K562 (cell line): Measurements from ENCODE around the gene NOSIP. TPM values are rescaled to one million over a fixed set of nuclear protein-coding genes. Genes with fewer than 3 reads are reported as not detected.

ENCODE experiments used
- ATAC-seq: fragments of 200-7000 bp; cut with Tn5 transposase; 3 replicates; pipeline ENCODE4 v1.9.1; 2020; ENCODE audit warnings: moderate library complexity
- BruUV-seq: library from RNA; stranded (reverse); fragments of 400-500 nt; replicated peaks from 2 replicates; lab custom pipeline; 2021; lab: Mats Ljungman, UMichigan
- CTCF ChIA-PET: fragments of 300-600 bp; formaldehyde crosslinking; extraction: SDS; loops from one replicate; lab custom pipeline; 2021; ENCODE audit warnings: low intra/inter-chr PET ratio; lab: Yijun Ruan, JAX
- POLR2A ChIA-PET: fragments of 300-600, 350-650 bp; sonication (Branson Sonifier 250); formaldehyde crosslinking; extraction: SDS; loops from one replicate; lab custom pipeline; 2021; ENCODE audit warnings: antibody characterized with exemption, inconsistent platforms; lab: Yijun Ruan, JAX
- DNase-seq, 4 experiments: peaks; one replicate each; pipeline versions ENCODE4 v3.0.0 to v3.0.0-alpha.2; 2011 to 2018; ENCODE audit warnings: low spot score in 3 of 4, mixed read lengths in 3 of 4; ENCODE audit errors: extremely low read depth in 1 of 4
- FAIRE-seq: peaks from 2 replicates; lab custom pipeline; 2011; peaks lifted over from hg19 to GRCh38; lab: Jason Lieb, UNC
- H2AFZ ChIP-seq: 2 replicates; pipeline ENCODE4 v1.6.0; 2011; ENCODE audit warnings: low read depth, low read length, control low read depth, inconsistent platforms
- H3K27ac ChIP-seq: fragments of 200-600 bp; 3 replicates; pipeline ENCODE4 v1.8.0; 2011; ENCODE audit warnings: low read depth, mild to moderate bottlenecking, control low read depth, inconsistent platforms, low read length, moderate library complexity, mixed read lengths; ENCODE audit errors: extremely low read depth
- H3K27me3 ChIP-seq, 2 experiments: fragments of 300-600 bp in 1 of 2; 2 replicates in 1 of 2; 3 replicates in 1 of 2; pipeline versions ENCODE4 v1.6.0 to v1.8.0; 2011; ENCODE audit warnings: inconsistent platforms in 2 of 2, low read length in 2 of 2, mild to moderate bottlenecking in 1 of 2, mixed read lengths in 1 of 2, moderate library complexity in 1 of 2; ENCODE audit not compliant: control insufficient read depth in 2 of 2, insufficient read depth in 2 of 2
- H3K36me3 ChIP-seq: fragments of 300-600 bp; 3 replicates; pipeline ENCODE4 v1.8.0; 2011; ENCODE audit warnings: mild to moderate bottlenecking, low read length, inconsistent platforms; ENCODE audit not compliant: control insufficient read depth, insufficient read depth
- H3K4me1 ChIP-seq, 2 experiments: fragments of 200-600 bp in 1 of 2; replicated peaks in 1 of 2; 2 replicates in 1 of 2; 3 replicates in 1 of 2; pipeline versions ENCODE4 v1.5.1 to v1.8.0; 2011; ENCODE audit warnings: inconsistent platforms in 2 of 2, low read length in 2 of 2, mild to moderate bottlenecking in 1 of 2, mixed read lengths in 1 of 2, moderate library complexity in 1 of 2; ENCODE audit not compliant: control insufficient read depth in 2 of 2, insufficient read depth in 2 of 2
- H3K4me2 ChIP-seq: 2 replicates; pipeline ENCODE4 v1.6.1; 2011; ENCODE audit warnings: low read length, control low read depth, inconsistent platforms, mixed read lengths; ENCODE audit not compliant: insufficient read depth
- H3K4me3 ChIP-seq: fragments of 200-600 bp; sonication (generic), shearing (Covaris generic); 2 replicates; pipeline ENCODE4 v1.5.1; 2016; ENCODE audit warnings: control low read depth, inconsistent platforms
- H3K79me2 ChIP-seq: fragments of 200-600 bp; 3 replicates; pipeline ENCODE4 v1.8.0; 2011; ENCODE audit warnings: low read length, inconsistent platforms; ENCODE audit not compliant: control insufficient read depth, insufficient read depth
- H3K9ac ChIP-seq, 2 experiments: 2 replicates each; pipeline versions ENCODE4 v1.6.0 to v1.6.1; 2011; ENCODE audit warnings: low read depth in 2 of 2, low read length in 2 of 2, control low read depth in 1 of 2, inconsistent platforms in 1 of 2, mild to moderate bottlenecking in 1 of 2, mixed read lengths in 1 of 2; ENCODE audit not compliant: insufficient read depth in 1 of 2
- H3K9me1 ChIP-seq: one replicate; pipeline ENCODE4 v1.6.0; 2011; ENCODE audit warnings: inconsistent platforms, mild to moderate bottlenecking, low read length, moderate library complexity; ENCODE audit not compliant: control insufficient read depth, insufficient read depth
- H3K9me3 ChIP-seq: replicated peaks from 2 replicates; pipeline ENCODE4 v1.5.1; 2011; ENCODE audit warnings: low read depth, low read length, inconsistent platforms; ENCODE audit not compliant: control insufficient read depth, insufficient read depth
- H4K20me1 ChIP-seq: replicated peaks from 2 replicates; pipeline ENCODE4 v1.6.1; 2011; ENCODE audit warnings: low read length, inconsistent platforms, mixed read lengths; ENCODE audit not compliant: control insufficient read depth, insufficient read depth
- ARHGAP35 ChIP-seq: fragments of 450-650 bp; IDR thresholded peaks from 2 replicates; pipeline ENCODE4 v1.6.1; 2018; ENCODE audit not compliant: partially characterized antibody
- BCL6 ChIP-seq: fragments of 250-450 bp; sonication (Bioruptor Pico); IDR thresholded peaks from 2 replicates; pipeline ENCODE4 v1.4.0; 2020
- CSDE1 ChIP-seq, 2 experiments: fragments of 450-650 bp; IDR thresholded peaks; 2 replicates each; pipeline ENCODE4 v1.6.1; 2016; ENCODE audit warnings: mild to moderate bottlenecking in 1 of 2
- E2F6 ChIP-seq, 2 experiments: IDR thresholded peaks; 2 replicates each; pipeline ENCODE4 v1.6.1; 2011; ENCODE audit warnings: borderline replicate concordance in 1 of 2, control low read depth in 1 of 2, low read depth in 1 of 2, low read length in 1 of 2, mild to moderate bottlenecking in 1 of 2, mixed read lengths in 1 of 2, moderate library complexity in 1 of 2; ENCODE audit not compliant: insufficient read depth in 1 of 2, insufficient read length in 1 of 2, poor library complexity in 1 of 2, severe bottlenecking in 1 of 2; ENCODE audit errors: extremely low read depth in 1 of 2
- NFIC ChIP-seq: fragments of 450-650 bp; IDR thresholded peaks from 2 replicates; pipeline ENCODE4 v1.6.1; 2017; ENCODE audit warnings: mild to moderate bottlenecking, inconsistent platforms
- ZNF121 ChIP-seq: sonication (generic); formaldehyde crosslinking; conservative IDR thresholded peaks from 2 replicates; pipeline ENCODE4 v1.8.0; 2022; ENCODE audit warnings: missing genetic modification reagents
- WGBS: fragments of 100-300 bp; shearing (Covaris generic); methylation state at CpG from one replicate; pipeline ENCODE4 v1.1.6; 2016; ENCODE audit warnings: low coverage, mixed read lengths; ENCODE audit not compliant: insufficient coverage; ENCODE audit errors: missing lambda C conversion rate; 5-methylcytosine and 5-hydroxymethylcytosine counted together
- in situ Hi-C: fragments of 300-500 bp; cut with MboI; formaldehyde crosslinking; loops from 4 replicates; pipeline ENCODE4 v1.15.0; 2018; ENCODE audit warnings: inconsistent platforms, mixed read lengths
- intact Hi-C: fragments of 100-400 bp; cut with micrococcal nuclease; formaldehyde crosslinking; loops from 2 replicates; pipeline ENCODE4 v1.14.2; 2022
- polyA plus RNA-seq, 8 experiments: library from polyadenylated mRNA; depleted of rRNA in 4 of 8; stranded (reverse) in 5 of 8; unstranded in 3 of 8; fragments of >200 nt; fragmentation: Nextera tagmentation in 2 of 8; fragmentation: Illumina TruSeq in 1 of 8; extraction: Ambion mirVana in 2 of 8; extraction: Trizol in 1 of 8; gene quantifications; 2 replicates each; pipeline versions ENCODE4 v1.2.1 to v1.2.3, GENCODE V29; 2011 to 2014; ENCODE audit warnings: inconsistent platforms in 1 of 8, missing spikeins in 1 of 8
- total RNA-seq, 7 experiments: library from RNA; depleted of rRNA in 6 of 7; stranded (reverse); fragments of >200 nt in 6 of 7; fragmentation: Illumina TruSeq in 2 of 7; extraction: Trizol in 2 of 7; gene quantifications; 2 replicates each; pipeline versions ENCODE4 v1.2.1 to v1.2.3, GENCODE V29; 2011 to 2021; ENCODE audit warnings: low replicate concordance in 1 of 7

The NOSIP gene
- total and polyA plus RNA-seq, 9 of the 15 experiments (the other 6 are each of a cell fraction or from before 2014, with no cell fraction given), result 14.4 to 153 (median 79.9) TPM

GRCh38 chr19:49566302-49566701 is 14.1 kb downstream of the NOSIP start:
- peaks cover 14 to 15% of the 10 kb centered on the region in 2 experiments for H3K4me1 ChIP-seq
- FAIRE-seq, result no peak
- in situ Hi-C loops, result loop anchor here (5.0 kb wide), 1 partner anchor 59 kb away; no protein-coding TSS in a partner anchor

GRCh38 chr19:49565261-49565660 is 15.1 kb downstream of the NOSIP start:
- intact Hi-C loops, result no loop called here
- Histone ChIP-seq H3K4me1 (peaks cover 13 to 16% of the 10 kb centered on the region in 2 experiments), H3K9me1 (peaks cover 3% of the 10 kb centered on the region), H2AFZ (no peak overlapping the region), H3K79me2 (peaks cover 63% of the 10 kb centered on the region), H3K4me2 (no peak overlapping the region), H3K27ac (no peak overlapping the region), H4K20me1 (peaks cover 3% of the 10 kb centered on the region; the same call in 1 of the 2 replicates), H3K9ac (no peak overlapping the region), H3K27me3 (no peaks in the 10 kb centered on the region), H3K4me3 (no peak overlapping the region), H3K36me3 (peaks cover 28% of the 10 kb centered on the region), H3K9me3 (no peaks in the 10 kb centered on the region)
- WGBS, result 47% methylated on average over 4 of the region's 4 CpGs
- DNase-seq, result no peak
- BruUV-seq, result no TSS peak
- no peak for ATAC-seq
- in situ Hi-C loops, result loop anchor here (5.0 kb wide), 1 partner anchor 58 kb away; no protein-coding TSS in a partner anchor
- CTCF ChIA-PET, result no interaction called here
- TF ChIP-seq ARHGAP35, result no peak
- peak; percentile 82 for TF ChIP-seq NFIC
- no peak for TF ChIP-seq BCL6 (CRISPR knock-in tag)
- TF ChIP-seq E2F6 (IDR thresholded peaks at IDR 0.05; ENCODE audit: borderline replicate concordance in 1 of 2, extremely low read depth in 1 of 2, insufficient read depth in 1 of 2, insufficient read length in 1 of 2, low read depth in 1 of 2, low read length in 1 of 2, poor library complexity in 1 of 2, severe bottlenecking in 1 of 2), result no peak
- no peak for FAIRE-seq
- POLR2A ChIA-PET, result interaction anchor here (0.6 to 1.1 kb wide), 4 partner anchors 14 to 601 kb away, joined by 3 to 4 read pairs (median 3); partner anchors contain the start of gene RPS11

More at GRCh38 chr19:49566302-49566701, 14.1 kb downstream of the NOSIP start:
- no peak overlapping the region for H3K4me2 ChIP-seq
- BruUV-seq, result no TSS peak
- ChIA-PET CTCF (no interaction called here), POLR2A (interaction anchor here (0.9 kb wide), 1 partner anchor 110 kb away, joined by 3 read pairs; no protein-coding TSS in a partner anchor)
- peaks cover 62% of the 10 kb centered on the region for H3K79me2 ChIP-seq
- H2AFZ ChIP-seq, result no peak overlapping the region
- DNase-seq, result no peak
- 100% methylated on average over 3 of the region's 3 CpGs for WGBS
- peak; percentile 60 for TF ChIP-seq ZNF121 (CRISPR knock-in tag)
- no peak for TF ChIP-seq CSDE1 (IDR thresholded peaks at IDR 0.05)
- H3K9me1 ChIP-seq, result peaks cover 3% of the 10 kb centered on the region
- intact Hi-C loops, result no loop called here
- H4K20me1 ChIP-seq, result peaks cover 3% of the 10 kb centered on the region; the same call in 1 of the 2 replicates
- H3K9ac ChIP-seq, result no peak overlapping the region
- H3K4me3 ChIP-seq, result no peak overlapping the region
- no peak for ATAC-seq
- no peak overlapping the region for H3K27ac ChIP-seq
- peaks cover 19% of the 10 kb centered on the region for H3K36me3 ChIP-seq
- H3K27me3 ChIP-seq, result no peaks in the 10 kb centered on the region
- H3K9me3 ChIP-seq, result no peaks in the 10 kb centered on the region
